Hepatocyte (in vitro differentiated cells): ENCODE results near the gene ADGRL3. TPM values are rescaled to one million over a fixed set of nuclear protein-coding genes. Genes with fewer than 3 reads are reported as not detected.

ENCODE experiments used
- DNase-seq: peaks from one replicate; pipeline ENCODE4 v3.0.0-alpha.2; 2016; ENCODE audit warnings: low spot score
- H2AFZ ChIP-seq: fragments of 200-600 bp; sonication (generic); 2 replicates; pipeline ENCODE4 v1.6.0; 2016; ENCODE audit warnings: antibody characterized with exemption, mild to moderate bottlenecking
- H3K27ac ChIP-seq: fragments of 200-600 bp; sonication (generic); 2 replicates; pipeline ENCODE4 v1.5.1; 2016; ENCODE audit warnings: mild to moderate bottlenecking
- H3K27me3 ChIP-seq: fragments of 200-600 bp; sonication (generic); 2 replicates; pipeline ENCODE4 v1.6.1; 2016
- H3K36me3 ChIP-seq: fragments of 200-600 bp; sonication (generic); replicated peaks from 2 replicates; pipeline ENCODE4 v1.5.1; 2016; ENCODE audit warnings: low read depth; ENCODE audit not compliant: insufficient read depth
- H3K4me1 ChIP-seq: fragments of 200-600 bp; sonication (generic); 2 replicates; pipeline ENCODE4 v1.5.1; 2016; ENCODE audit warnings: mild to moderate bottlenecking, moderate library complexity; ENCODE audit not compliant: insufficient read depth
- H3K4me2 ChIP-seq: fragments of 200-600 bp; sonication (generic); 2 replicates; pipeline ENCODE4 v1.6.0; 2016
- H3K4me3 ChIP-seq: fragments of 200-600 bp; sonication (generic); 2 replicates; pipeline ENCODE4 v1.5.1; 2016; ENCODE audit warnings: mild to moderate bottlenecking
- H3K79me2 ChIP-seq: fragments of 200-600 bp; sonication (generic); 2 replicates; pipeline ENCODE4 v1.6.0; 2017; ENCODE audit warnings: mild to moderate bottlenecking
- H3K9me2 ChIP-seq: fragments of 200-600 bp; sonication (generic); replicated peaks from 2 replicates; pipeline ENCODE4 v1.6.0; 2017; ENCODE audit warnings: mild to moderate bottlenecking; ENCODE audit not compliant: insufficient read depth
- H3K9me3 ChIP-seq: fragments of 200-600 bp; sonication (generic); 2 replicates; pipeline ENCODE4 v1.5.1; 2016; ENCODE audit warnings: low read depth, mild to moderate bottlenecking
- H4K20me1 ChIP-seq: fragments of 200-600 bp; sonication (generic); 2 replicates; pipeline ENCODE4 v1.6.0; 2016; ENCODE audit warnings: mild to moderate bottlenecking; ENCODE audit not compliant: insufficient read depth, poor library complexity, severe bottlenecking
- EZH2 ChIP-seq: fragments of 200-600 bp; sonication (generic); IDR thresholded peaks from 2 replicates; pipeline ENCODE4 v1.6.1; 2016; ENCODE audit warnings: antibody characterized with exemption, mild to moderate bottlenecking, borderline replicate concordance
- EZH2phosphoT487 ChIP-seq: fragments of 200-600 bp; sonication (generic); IDR thresholded peaks from one replicate; pipeline ENCODE4 v1.6.1; 2018; ENCODE audit warnings: antibody characterized with exemption, mild to moderate bottlenecking, low read depth, moderate library complexity; ENCODE audit not compliant: unreplicated experiment, severe bottlenecking
- WGBS: methylation state at CpG from one replicate; pipeline ENCODE4 v1.1.6; 2016; ENCODE audit warnings: low lambda C conversion rate; ENCODE audit errors: missing lambda C conversion rate; 5-methylcytosine and 5-hydroxymethylcytosine counted together
- polyA plus RNA-seq: library from polyadenylated mRNA; unstranded; fragments of >200 nt; fragmentation: Nextera tagmentation; extraction: Ambion mirVana; gene quantifications from 2 replicates; pipeline ENCODE4 v1.2.1, GENCODE V29; 2016
- total RNA-seq: library from RNA; depleted of rRNA; stranded (reverse); fragments of >200 nt; gene quantifications from 2 replicates; pipeline ENCODE4 v1.2.3, GENCODE V29; 2014
- TF ChIP-seq, protein P1 (sequence below): fragments of 200-600 bp; sonication (generic); IDR thresholded peaks from 2 replicates; pipeline ENCODE4 v1.5.1; 2016; ENCODE audit warnings: antibody characterized with exemption, mild to moderate bottlenecking; ENCODE audit not compliant: poor library complexity

The ADGRL3 gene
- total and polyA plus RNA-seq, 2 experiments from 2014 or later: 4.4 to 21.2 TPM

DNA sequence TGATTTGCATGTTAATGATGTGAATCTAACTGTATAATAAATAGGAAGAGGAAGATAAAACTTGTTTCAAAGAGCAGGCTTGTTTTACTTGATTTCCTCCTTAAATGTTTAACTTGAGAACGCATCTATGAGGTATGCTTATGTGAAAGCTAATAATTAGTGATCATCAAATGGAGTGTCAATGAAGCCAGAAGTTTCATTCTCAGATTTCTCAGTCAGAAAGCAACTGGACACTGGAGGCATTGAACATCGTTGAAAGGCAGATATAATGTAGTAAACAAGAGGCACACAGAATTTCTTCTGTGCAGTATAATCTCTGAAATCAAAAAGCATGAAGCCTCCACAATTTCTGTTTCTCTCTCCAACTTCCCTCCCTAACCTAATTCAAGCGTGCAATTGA, 672.9 kb downstream of the ADGRL3 start:
- H2AFZ ChIP-seq: no peak overlapping the region
- H4K20me1 ChIP-seq: no peaks in the 10 kb centered on the region

DNA sequence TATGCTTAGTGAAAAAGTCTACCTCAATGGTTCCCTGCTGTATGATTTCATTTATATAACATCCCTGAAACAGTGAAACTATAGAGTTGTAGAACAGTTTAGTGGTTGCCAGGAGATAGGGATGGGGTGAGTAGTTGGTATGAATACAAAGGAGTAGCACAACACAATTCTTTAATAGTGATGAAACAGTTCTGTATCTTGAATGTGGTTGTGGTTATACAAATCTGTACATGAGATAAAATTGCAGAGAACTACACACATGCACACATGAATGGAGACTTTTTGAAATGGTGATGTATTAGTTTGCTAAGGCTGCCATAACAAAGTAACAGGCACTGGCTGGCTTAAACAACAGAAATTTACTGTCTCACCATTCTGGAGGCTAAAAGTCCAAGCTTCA, 677.1 kb downstream of the ADGRL3 start:
- H3K36me3 ChIP-seq: no peaks in the 10 kb centered on the region
- H3K4me2 ChIP-seq: no peak overlapping the region
- DNase-seq: no peak
- no peak overlapping the region for H3K27ac ChIP-seq
- H3K4me1 ChIP-seq: no peaks in the 10 kb centered on the region
- no peak overlapping the region for H3K4me3 ChIP-seq
- no peak for TF ChIP-seq EZH2
- no peak for TF ChIP-seq EZH2phosphoT487
- TF ChIP-seq, protein P1, sequence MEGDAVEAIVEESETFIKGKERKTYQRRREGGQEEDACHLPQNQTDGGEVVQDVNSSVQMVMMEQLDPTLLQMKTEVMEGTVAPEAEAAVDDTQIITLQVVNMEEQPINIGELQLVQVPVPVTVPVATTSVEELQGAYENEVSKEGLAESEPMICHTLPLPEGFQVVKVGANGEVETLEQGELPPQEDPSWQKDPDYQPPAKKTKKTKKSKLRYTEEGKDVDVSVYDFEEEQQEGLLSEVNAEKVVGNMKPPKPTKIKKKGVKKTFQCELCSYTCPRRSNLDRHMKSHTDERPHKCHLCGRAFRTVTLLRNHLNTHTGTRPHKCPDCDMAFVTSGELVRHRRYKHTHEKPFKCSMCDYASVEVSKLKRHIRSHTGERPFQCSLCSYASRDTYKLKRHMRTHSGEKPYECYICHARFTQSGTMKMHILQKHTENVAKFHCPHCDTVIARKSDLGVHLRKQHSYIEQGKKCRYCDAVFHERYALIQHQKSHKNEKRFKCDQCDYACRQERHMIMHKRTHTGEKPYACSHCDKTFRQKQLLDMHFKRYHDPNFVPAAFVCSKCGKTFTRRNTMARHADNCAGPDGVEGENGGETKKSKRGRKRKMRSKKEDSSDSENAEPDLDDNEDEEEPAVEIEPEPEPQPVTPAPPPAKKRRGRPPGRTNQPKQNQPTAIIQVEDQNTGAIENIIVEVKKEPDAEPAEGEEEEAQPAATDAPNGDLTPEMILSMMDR: no peak
- no peaks in the 10 kb centered on the region for H4K20me1 ChIP-seq
- H3K79me2 ChIP-seq: no peaks in the 10 kb centered on the region
- H3K27me3 ChIP-seq: no peaks in the 10 kb centered on the region
- H3K9me3 ChIP-seq: no peaks in the 10 kb centered on the region
- no peaks in the 10 kb centered on the region for H3K9me2 ChIP-seq
- H2AFZ ChIP-seq: no peak overlapping the region

More for the DNA sequence above, 672.9 kb downstream of the ADGRL3 start:
- 88% methylated on average over 3 of the region's 3 CpGs for WGBS
- H3K36me3 ChIP-seq: no peaks in the 10 kb centered on the region
- TF ChIP-seq EZH2phosphoT487 (no peak), EZH2 (no peak)
- TF ChIP-seq, protein P1: no peak
- no peaks in the 10 kb centered on the region for H3K9me2 ChIP-seq
- H3K4me2 ChIP-seq: no peak overlapping the region
- H3K4me3 ChIP-seq: no peak overlapping the region
- H3K27ac ChIP-seq: no peak overlapping the region
- H3K27me3 ChIP-seq: no peaks in the 10 kb centered on the region
- H3K9me3 ChIP-seq: no peaks in the 10 kb centered on the region
- H3K79me2 ChIP-seq: no peaks in the 10 kb centered on the region
- DNase-seq: no peak
- no peaks in the 10 kb centered on the region for H3K4me1 ChIP-seq

DNA sequence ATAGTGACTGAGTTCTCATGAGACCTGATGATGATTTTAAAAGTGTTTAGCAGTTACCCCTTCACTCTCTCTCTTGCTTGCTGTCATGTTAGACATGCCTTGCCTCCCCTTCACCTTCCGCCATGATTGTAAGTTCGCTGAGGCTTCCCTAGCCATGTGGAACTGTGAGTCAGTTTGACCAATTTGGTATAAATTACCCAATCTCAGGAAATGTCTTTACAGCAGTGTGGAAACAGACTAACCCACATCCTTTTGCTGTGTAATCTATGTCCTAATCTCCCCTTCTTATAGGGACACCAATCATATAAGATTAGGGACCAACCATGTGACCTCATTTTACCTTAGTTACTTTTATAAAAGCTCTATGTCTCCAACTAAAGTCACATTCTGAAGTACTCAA, 677.8 kb downstream of the ADGRL3 start:
- Histone ChIP-seq H4K20me1 (no peaks in the 10 kb centered on the region), H3K4me3 (no peak overlapping the region), H3K9me3 (no peaks in the 10 kb centered on the region), H3K9me2 (no peaks in the 10 kb centered on the region), H3K4me2 (no peak overlapping the region), H3K79me2 (no peaks in the 10 kb centered on the region), H3K27ac (no peak overlapping the region), H3K36me3 (no peaks in the 10 kb centered on the region), H3K4me1 (no peaks in the 10 kb centered on the region), H2AFZ (no peak overlapping the region), H3K27me3 (no peaks in the 10 kb centered on the region)
- no peak for DNase-seq
- no peak for TF ChIP-seq EZH2
- 97% methylated on average over 2 of the region's 2 CpGs for WGBS

DNA sequence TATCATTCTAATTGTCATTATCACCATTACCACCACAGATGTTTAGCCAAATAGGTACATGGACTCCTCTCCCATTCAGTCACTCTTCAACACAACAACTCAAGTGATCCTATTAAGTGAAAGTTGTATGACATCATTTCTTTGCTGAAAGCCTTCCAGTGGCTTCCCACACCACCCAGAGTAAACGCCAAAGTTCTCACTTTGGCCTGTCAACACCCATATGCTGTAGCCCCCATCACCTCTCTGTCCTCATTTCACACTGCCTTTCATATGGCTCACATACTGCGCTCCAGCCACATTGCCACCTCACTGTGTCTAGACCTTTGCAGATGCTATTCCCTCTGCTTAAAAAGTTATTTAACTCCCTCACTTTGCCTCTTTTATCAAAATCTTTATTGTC, 682.3 kb downstream of the ADGRL3 start:
- H3K79me2 ChIP-seq: no peaks in the 10 kb centered on the region
- no peaks in the 10 kb centered on the region for H4K20me1 ChIP-seq
- no peak for DNase-seq
- no peaks in the 10 kb centered on the region for H3K36me3 ChIP-seq
- H3K27ac ChIP-seq: no peak overlapping the region
- H3K4me3 ChIP-seq: no peak overlapping the region
- no peaks in the 10 kb centered on the region for H3K9me3 ChIP-seq
- H2AFZ ChIP-seq: no peak overlapping the region
- TF ChIP-seq EZH2phosphoT487: no peak
- TF ChIP-seq, protein P1: no peak
- no peak for TF ChIP-seq EZH2
- no peaks in the 10 kb centered on the region for H3K27me3 ChIP-seq
- no peaks in the 10 kb centered on the region for H3K9me2 ChIP-seq
- WGBS: 62% methylated on average over 2 of the region's 2 CpGs
- H3K4me2 ChIP-seq: no peak overlapping the region
- no peaks in the 10 kb centered on the region for H3K4me1 ChIP-seq
